Neutrophil (primary cell): ENCODE results near the gene KCNAB3.

Source experiments
- H3K27ac ChIP-seq: fragments of 200-600 bp; sonication (generic); 2 replicates; pipeline ENCODE4 v1.5.1; 2016; ENCODE audit warnings: mild to moderate bottlenecking, moderate library complexity
- H3K27me3 ChIP-seq: fragments of 200-600 bp; sonication (generic); 2 replicates; pipeline ENCODE4 v1.6.0; 2016; ENCODE audit warnings: mild to moderate bottlenecking
- H3K36me3 ChIP-seq: fragments of 200-600 bp; sonication (generic); 2 replicates; pipeline ENCODE4 v1.5.1; 2017
- H3K4me1 ChIP-seq, 2 experiments: fragments of 200-600 bp in 1 of 2; sonication (generic) in 1 of 2; 1 replicate in 1 of 2; 2 replicates in 1 of 2; pipeline versions ENCODE4 v1.5.1 to v1.6.1; 2013 to 2016; ENCODE audit warnings: low read depth in 1 of 2, low read length in 1 of 2, mild to moderate bottlenecking in 1 of 2, moderate library complexity in 1 of 2; ENCODE audit not compliant: control insufficient read depth in 1 of 2, insufficient read depth in 1 of 2
- H3K4me3 ChIP-seq, 2 experiments: fragments of 200-600 bp in 1 of 2; sonication (generic) in 1 of 2; 1 replicate in 1 of 2; 2 replicates in 1 of 2; pipeline ENCODE4 v1.5.1; 2013 to 2016; ENCODE audit warnings: low read depth in 1 of 2, low read length in 1 of 2, mild to moderate bottlenecking in 1 of 2, moderate library complexity in 1 of 2
- H3K9me3 ChIP-seq: fragments of 200-600 bp; sonication (generic); 2 replicates; pipeline ENCODE4 v1.5.1; 2016
- CTCF ChIP-seq: fragments of 200-600 bp; sonication (generic); IDR thresholded peaks from 2 replicates; pipeline ENCODE4 v1.5.1; 2016; ENCODE audit warnings: antibody characterized with exemption

Gene KCNAB3

GRCh38 chr17:7881276-7882054 lies 48.2 kb downstream of the KCNAB3 start:
- Histone ChIP-seq H3K36me3 (no peaks in the 10 kb centered on the region), H3K4me3 (peak overlapping the region in 1 of 2 experiments; percentile 6), H3K27me3 (no peaks in the 10 kb centered on the region), H3K27ac (peak overlapping the region; percentile 73), H3K4me1 (peaks cover 38 to 49% of the 10 kb centered on the region in 2 experiments), H3K9me3 (no peaks in the 10 kb centered on the region)
- TF ChIP-seq CTCF = no peak

GRCh38 chr17:7880076-7880868 lies 49.4 kb downstream of the KCNAB3 start:
- H3K36me3 ChIP-seq = no peaks in the 10 kb centered on the region
- peaks cover 28 to 37% of the 10 kb centered on the region in 2 experiments for H3K4me1 ChIP-seq
- no peak for TF ChIP-seq CTCF
- no peaks in the 10 kb centered on the region for H3K9me3 ChIP-seq
- peak overlapping the region; percentile 73 for H3K27ac ChIP-seq
- H3K27me3 ChIP-seq = no peaks in the 10 kb centered on the region
- H3K4me3 ChIP-seq = no peak overlapping the region

- no peak for TF ChIP-seq CTCF
- no peaks in the 10 kb centered on the region for H3K9me3 ChIP-seq
- H3K27me3 ChIP-seq = no peaks in the 10 kb centered on the region
- H3K4me3 ChIP-seq = no peak overlapping the region
- no peak overlapping the region for H3K27ac ChIP-seq
- H3K4me1 ChIP-seq = peaks cover 28 to 32% of the 10 kb centered on the region in 2 experiments
- H3K36me3 ChIP-seq = no peaks in the 10 kb centered on the region
Observed at GRCh38 chr17:7878234-7878633, 51.4 kb downstream of the KCNAB3 start.

- Histone ChIP-seq H3K27me3 (no peaks in the 10 kb centered on the region), H3K9me3 (no peaks in the 10 kb centered on the region), H3K36me3 (no peaks in the 10 kb centered on the region), H3K27ac (peak overlapping the region; percentile 30), H3K4me1 (peaks cover 29 to 32% of the 10 kb centered on the region in 2 experiments), H3K4me3 (no peak overlapping the region)
- TF ChIP-seq CTCF = no peak
Observed at GRCh38 chr17:7875804-7876370, 53.8 kb downstream of the KCNAB3 start.

- H3K27ac ChIP-seq = peak overlapping the region; percentile 36
- H3K4me1 ChIP-seq = peaks cover 46 to 49% of the 10 kb centered on the region in 2 experiments
- no peak for TF ChIP-seq CTCF
- no peaks in the 10 kb centered on the region for H3K9me3 ChIP-seq
- H3K27me3 ChIP-seq = no peaks in the 10 kb centered on the region
- no peak overlapping the region for H3K4me3 ChIP-seq
- no peaks in the 10 kb centered on the region for H3K36me3 ChIP-seq
Observed at GRCh38 chr17:7873051-7873450, 56.6 kb downstream of the KCNAB3 start.
